Neuron (in vitro differentiated cells): ENCODE data around the gene ADARB2.

ENCODE experiments used
- H2AFZ ChIP-seq: one replicate; pipeline ENCODE4 v1.6.1; 2013; ENCODE audit warnings: low read depth, mild to moderate bottlenecking, inconsistent platforms, low read length, moderate library complexity
- H3K27me3 ChIP-seq: one replicate; pipeline ENCODE4 v1.6.1; 2013; ENCODE audit warnings: low read length; ENCODE audit not compliant: insufficient read depth
- H3K36me3 ChIP-seq: one replicate; pipeline ENCODE4 v1.6.1; 2013; ENCODE audit warnings: low read length; ENCODE audit not compliant: insufficient read depth
- H3K4me1 ChIP-seq: one replicate; pipeline ENCODE4 v1.6.1; 2013; ENCODE audit warnings: low read length; ENCODE audit not compliant: insufficient read depth
- H3K4me3 ChIP-seq: 2 replicates; pipeline ENCODE4 v1.5.1; 2013; ENCODE audit warnings: mild to moderate bottlenecking, low read length, moderate library complexity
- H3K9me3 ChIP-seq: one replicate; pipeline ENCODE4 v1.6.1; 2013; ENCODE audit warnings: low read length

ADARB2 gene

DNA sequence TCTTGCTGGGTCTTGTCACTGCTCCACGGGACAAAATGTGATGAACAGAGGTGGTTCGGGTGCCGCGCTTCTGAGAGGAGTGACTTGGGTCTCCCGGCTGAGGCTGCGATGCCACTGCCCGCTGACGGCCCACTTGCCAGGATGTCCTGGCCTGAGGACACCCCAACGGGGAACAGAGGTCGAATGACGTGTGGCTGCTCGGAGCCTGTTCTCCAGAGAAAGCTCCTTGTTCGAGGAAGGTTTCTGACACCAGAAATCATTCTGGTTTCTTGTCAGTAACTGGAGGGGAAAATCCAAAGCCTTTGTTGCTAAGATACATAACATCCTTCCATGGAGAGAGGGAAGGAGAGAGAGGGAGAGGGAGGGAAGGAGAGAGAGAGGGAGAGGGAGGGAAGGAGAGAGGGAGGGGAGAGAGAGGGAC lies 444.7 kb downstream of the ADARB2 start:
- no peak overlapping the region for H3K4me3 ChIP-seq
- H2AFZ ChIP-seq: no peak overlapping the region
- H3K9me3 ChIP-seq: no peaks in the 10 kb centered on the region
- H3K27me3 ChIP-seq: peaks cover 5% of the 10 kb centered on the region
- no peaks in the 10 kb centered on the region for H3K36me3 ChIP-seq
- H3K4me1 ChIP-seq: peaks cover 20% of the 10 kb centered on the region

DNA sequence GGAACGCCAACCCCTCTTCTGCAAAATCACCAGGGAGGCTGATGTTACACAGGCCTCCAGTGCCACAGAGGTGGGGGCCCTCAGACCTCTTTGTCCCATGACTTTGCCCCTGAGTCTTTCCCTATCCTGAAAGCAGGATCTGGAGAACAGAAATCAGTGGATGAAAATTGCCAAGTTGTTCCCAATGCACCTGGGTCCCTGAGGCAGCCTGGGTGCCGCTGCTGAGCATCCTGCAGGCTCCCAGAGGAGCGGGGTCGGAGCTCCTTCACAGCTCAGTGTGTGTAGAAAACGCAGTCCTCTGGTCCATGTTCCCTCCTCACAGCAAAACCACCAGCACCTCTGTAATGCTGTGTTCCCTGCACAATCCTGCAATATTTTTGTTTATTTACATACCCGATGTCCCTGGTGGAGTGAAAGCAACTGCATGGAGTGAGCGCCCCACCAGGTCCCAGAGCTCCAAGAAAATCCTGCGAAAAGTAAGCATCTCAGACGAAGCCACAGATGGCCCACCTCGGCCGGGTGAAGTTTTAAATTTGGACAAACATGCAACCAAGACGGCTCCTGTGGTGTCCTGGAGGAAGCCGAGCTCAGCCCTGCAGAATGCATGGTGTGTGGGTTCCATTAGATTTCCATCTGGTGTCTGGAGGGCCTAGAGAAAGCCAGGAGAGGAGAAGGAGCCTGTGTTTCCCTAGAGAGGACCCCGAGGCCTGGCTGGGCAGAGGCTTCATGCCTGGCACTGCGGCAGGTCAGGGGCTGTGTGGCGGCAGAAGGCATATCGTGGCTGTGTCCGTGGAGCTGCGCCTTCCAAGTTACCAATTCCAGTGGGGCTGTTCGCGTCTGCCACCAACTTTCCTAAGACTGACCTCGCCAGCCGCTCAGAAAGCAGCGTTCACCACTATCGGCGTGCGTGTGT lies 445.9 kb downstream of the ADARB2 start:
- Histone ChIP-seq H2AFZ (no peak overlapping the region), H3K4me3 (no peak overlapping the region), H3K36me3 (no peaks in the 10 kb centered on the region), H3K4me1 (peaks cover 20% of the 10 kb centered on the region), H3K9me3 (no peaks in the 10 kb centered on the region), H3K27me3 (peaks cover 5% of the 10 kb centered on the region)

DNA sequence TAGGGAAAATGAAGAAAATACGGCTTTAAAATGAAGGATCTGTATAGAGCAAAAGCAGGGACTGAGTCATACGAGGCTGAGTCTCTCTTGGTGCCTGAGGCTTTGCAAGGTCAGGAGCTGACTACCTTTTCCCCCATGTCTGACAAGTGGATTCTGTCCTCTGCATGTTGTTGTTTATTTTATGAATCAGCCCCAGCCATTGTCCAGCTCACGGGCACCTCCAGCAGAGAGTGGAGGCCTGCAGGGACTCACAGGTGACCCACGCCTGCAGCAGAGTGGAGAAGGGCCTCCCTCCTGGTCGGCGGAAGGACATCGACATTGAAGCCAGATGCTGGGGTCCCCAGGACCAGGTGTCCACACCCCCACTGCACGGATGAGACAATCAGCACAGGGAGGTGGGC lies 447.3 kb downstream of the ADARB2 start:
- Histone ChIP-seq H3K27me3 (peaks cover 5% of the 10 kb centered on the region), H3K4me1 (peaks cover 20% of the 10 kb centered on the region), H3K36me3 (no peaks in the 10 kb centered on the region), H3K9me3 (no peaks in the 10 kb centered on the region), H3K4me3 (no peak overlapping the region), H2AFZ (no peak overlapping the region)

DNA sequence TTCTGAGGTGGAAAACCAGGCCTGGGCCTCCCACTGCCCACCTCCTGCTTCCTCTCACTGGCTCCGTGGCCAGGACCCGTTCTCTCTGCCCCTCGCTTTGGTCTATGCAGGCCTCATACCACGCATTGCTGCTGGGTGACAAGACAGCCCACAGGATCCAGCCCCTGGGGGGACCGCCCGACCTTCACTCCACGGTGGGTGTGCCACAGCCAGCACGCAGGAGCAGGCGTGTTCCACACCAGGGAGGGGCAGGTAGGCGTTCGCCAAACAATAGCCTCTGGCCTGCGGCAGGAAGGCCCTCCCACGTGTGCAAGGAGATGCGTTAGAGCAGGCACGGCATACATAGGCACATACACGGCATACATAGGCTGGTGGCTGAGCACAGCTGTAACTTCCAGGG lies 447.7 kb downstream of the ADARB2 start:
- Histone ChIP-seq H3K4me1 (peaks cover 20% of the 10 kb centered on the region), H3K27me3 (peaks cover 5% of the 10 kb centered on the region), H2AFZ (no peak overlapping the region), H3K4me3 (no peak overlapping the region), H3K36me3 (no peaks in the 10 kb centered on the region), H3K9me3 (no peaks in the 10 kb centered on the region)

DNA sequence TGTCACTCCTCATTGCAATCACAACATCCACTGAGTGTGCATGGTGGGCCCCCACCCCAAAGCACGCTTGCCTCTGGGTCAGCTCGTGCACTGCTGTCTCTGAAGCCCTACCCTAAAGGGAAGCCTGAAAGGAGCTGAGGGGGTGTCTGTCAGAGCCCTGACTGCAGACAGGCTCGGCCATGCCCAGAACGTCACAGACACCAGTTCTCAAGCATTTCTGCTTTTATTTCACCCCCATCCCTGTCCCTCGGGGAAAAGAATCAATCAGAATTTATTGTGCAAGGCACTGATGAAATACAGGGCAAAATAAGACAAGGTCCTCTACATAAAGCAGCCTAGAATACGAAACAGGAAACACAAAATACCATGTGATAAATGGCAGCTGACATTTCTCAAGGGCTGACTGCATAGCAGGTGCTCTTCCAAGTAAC lies 449.3 kb downstream of the ADARB2 start:
- peaks cover 5% of the 10 kb centered on the region for H3K27me3 ChIP-seq
- no peaks in the 10 kb centered on the region for H3K36me3 ChIP-seq
- H3K9me3 ChIP-seq: no peaks in the 10 kb centered on the region
- H2AFZ ChIP-seq: no peak overlapping the region
- H3K4me1 ChIP-seq: peaks cover 8% of the 10 kb centered on the region
- H3K4me3 ChIP-seq: no peak overlapping the region

DNA sequence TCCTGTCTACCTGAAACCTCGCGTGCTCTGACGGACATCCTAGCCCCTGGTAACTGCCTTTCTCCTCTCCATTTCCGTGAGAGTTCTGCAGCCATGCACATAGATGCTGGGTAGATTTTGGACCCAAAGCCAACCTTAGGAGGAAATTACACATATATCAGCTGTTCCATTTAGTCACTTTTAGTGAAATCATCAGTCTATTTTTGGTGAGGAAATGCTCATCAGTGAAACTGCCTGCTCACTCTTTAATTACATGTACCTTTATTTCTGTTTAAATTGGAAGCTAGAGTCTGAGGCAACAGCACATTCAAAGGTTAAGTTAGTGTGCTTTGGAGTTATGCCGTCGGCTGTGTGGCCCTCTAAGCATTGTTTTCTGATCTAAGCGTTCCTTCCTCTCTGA lies 449.8 kb downstream of the ADARB2 start:
- H3K27me3 ChIP-seq: peaks cover 5% of the 10 kb centered on the region
- H3K36me3 ChIP-seq: no peaks in the 10 kb centered on the region
- H3K9me3 ChIP-seq: no peaks in the 10 kb centered on the region
- peaks cover 5% of the 10 kb centered on the region for H3K4me1 ChIP-seq
- H3K4me3 ChIP-seq: no peak overlapping the region
- no peak overlapping the region for H2AFZ ChIP-seq

DNA sequence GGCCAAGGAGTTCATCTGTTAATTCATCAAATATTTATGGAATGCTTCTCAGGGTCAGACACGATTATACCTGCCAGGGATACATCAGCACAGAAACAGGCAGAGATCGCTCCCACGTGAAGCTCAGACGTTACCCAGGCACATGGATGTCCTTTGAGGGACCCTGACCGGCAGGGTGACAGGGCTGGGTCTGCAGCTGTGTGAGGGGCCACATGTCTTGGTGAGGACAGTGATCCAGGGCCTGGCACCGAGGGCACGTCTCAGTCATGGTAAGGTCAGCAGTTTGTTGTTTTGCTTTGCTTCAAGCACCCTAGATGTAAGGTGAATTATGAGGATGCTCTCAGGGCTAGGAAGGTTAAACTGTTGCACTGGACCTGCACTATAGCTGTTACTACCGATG lies 453.2 kb downstream of the ADARB2 start:
- Histone ChIP-seq H3K4me3 (no peak overlapping the region), H3K36me3 (no peaks in the 10 kb centered on the region), H3K9me3 (no peaks in the 10 kb centered on the region), H3K4me1 (peaks cover 3% of the 10 kb centered on the region), H2AFZ (no peak overlapping the region), H3K27me3 (no peaks in the 10 kb centered on the region)

DNA sequence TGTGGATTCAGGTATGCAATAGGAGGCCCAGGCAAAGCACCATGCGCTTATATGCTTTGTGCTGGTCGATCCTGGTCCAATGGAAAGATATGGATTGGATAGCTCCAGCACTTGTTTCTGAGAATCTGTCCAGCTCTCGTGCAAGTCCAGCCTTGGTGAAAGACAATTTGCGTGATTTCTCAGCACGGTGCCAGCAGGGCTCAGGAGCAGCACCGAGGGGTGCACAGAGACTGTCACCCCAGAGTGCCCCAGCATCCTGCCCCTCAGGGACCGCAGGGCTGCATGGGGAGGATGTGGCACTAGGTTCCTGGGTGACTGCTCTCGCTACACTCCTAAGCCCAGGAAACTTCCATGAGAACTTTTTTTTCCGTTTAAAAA lies 455.9 kb downstream of the ADARB2 start:
- no peaks in the 10 kb centered on the region for H3K36me3 ChIP-seq
- H2AFZ ChIP-seq: no peak overlapping the region
- H3K4me1 ChIP-seq: no peaks in the 10 kb centered on the region
- H3K9me3 ChIP-seq: no peaks in the 10 kb centered on the region
- H3K27me3 ChIP-seq: no peaks in the 10 kb centered on the region
- H3K4me3 ChIP-seq: no peak overlapping the region

DNA sequence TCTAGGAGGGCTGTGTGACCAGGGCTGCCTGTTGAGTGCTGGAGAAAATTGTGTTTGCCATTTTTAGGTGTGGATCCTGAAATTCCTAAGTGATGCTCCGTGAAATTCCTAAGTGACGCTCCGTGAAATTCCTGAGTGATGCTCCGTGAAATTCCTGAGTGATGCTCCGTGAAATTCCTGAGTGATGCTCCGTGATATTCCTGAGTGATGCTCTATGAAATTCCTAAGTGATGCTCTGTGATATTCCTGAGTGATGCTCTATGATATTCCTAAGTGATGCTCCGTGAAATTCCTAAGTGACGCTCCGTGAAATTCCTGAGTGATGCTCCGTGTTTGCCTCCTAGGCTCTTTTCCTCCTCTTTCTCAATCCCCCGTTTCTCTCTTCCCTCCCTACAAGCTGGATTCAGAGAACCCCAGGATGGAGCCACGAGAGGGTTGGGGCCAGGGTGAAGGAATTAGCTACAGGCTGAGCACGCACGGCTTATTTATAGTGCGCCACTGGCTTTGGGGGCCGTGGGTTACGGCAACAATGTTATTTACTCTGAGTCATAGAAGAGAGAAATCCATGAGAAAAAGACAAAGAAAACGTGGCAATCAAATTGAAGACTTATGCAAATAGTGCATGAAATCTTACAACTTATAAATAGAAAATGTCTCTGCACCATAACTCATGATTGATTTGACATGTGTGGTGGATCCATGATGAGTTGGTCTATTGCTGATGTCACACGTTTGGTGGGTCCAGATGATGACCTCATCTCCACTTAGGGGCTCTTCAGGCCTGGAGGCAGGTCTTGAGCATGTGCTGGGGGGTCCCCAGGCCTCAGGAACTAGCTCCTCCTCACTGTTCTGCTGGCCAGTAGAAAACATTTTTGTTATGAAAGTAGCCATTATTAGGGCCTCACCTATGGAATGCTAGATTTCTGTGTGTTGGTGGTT lies 456.6 kb downstream of the ADARB2 start:
- H3K4me1 ChIP-seq: no peaks in the 10 kb centered on the region
- H3K4me3 ChIP-seq: no peak overlapping the region
- H3K36me3 ChIP-seq: no peaks in the 10 kb centered on the region
- H2AFZ ChIP-seq: no peak overlapping the region
- H3K27me3 ChIP-seq: no peaks in the 10 kb centered on the region
- H3K9me3 ChIP-seq: no peaks in the 10 kb centered on the region

DNA sequence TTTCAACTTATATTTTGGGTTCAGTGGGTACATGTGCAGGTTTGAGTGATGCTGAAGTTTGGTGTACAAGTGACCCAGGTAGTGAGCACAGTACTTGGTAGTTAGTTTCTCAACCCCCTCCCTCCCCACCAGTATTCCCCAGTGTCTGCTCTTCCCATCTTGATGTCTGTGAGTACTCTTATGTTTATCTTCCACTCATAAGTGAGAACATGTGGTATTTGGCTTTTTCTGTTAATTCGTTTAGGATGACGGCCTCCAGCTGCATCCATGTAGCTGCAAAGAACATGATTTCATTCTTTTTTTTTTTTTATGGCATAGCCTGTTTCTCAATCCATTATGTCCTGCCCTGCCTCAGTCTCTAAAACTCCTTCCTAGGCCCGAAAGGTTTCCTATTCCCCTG lies 459.0 kb downstream of the ADARB2 start:
- Histone ChIP-seq H3K36me3 (no peaks in the 10 kb centered on the region), H3K27me3 (no peaks in the 10 kb centered on the region), H3K4me3 (no peak overlapping the region), H3K9me3 (no peaks in the 10 kb centered on the region), H3K4me1 (no peaks in the 10 kb centered on the region), H2AFZ (no peak overlapping the region)

DNA sequence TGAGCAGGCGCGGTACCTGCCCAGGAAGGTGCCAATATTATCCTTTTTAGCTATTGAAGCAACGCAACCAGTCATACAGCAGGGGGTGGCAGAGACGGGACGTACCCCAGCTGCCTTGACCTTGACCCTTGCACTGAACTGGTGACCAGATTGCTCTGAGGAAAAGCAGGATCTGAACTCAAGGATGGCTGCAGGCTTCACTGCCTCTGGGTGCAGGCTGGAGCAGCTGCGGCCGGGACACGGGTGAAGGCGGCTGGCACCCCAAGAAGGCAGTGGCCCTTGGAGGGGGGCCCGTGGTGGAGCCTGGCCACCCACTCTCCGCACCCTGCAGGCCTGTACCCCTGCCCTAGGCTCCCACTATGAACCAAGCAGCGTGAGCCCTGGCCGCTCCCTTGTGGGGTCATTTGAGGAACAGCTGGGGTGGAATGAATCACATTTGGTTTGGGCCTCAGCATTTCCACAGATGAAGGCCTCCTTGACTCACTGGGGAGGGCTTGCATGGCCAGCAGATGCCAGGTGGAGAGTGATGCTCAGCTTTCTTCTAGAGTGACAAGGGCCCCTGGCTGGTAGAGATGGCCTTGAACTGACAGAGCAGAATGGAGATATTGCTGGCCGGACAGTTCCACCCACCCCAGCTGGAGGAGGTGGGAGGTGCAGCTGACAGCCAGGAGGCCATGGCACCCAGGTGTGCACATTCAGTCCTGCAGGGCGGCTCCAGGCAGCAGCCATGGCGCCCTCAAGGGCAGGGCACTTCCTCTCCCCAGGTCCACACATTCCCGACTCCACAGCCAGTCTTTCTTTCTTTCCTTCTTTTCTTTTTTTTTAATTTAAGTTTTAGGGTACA lies 462.4 kb downstream of the ADARB2 start:
- H2AFZ ChIP-seq: no peak overlapping the region
- H3K27me3 ChIP-seq: peaks cover 3% of the 10 kb centered on the region
- H3K9me3 ChIP-seq: no peaks in the 10 kb centered on the region
- H3K4me3 ChIP-seq: no peak overlapping the region
- no peaks in the 10 kb centered on the region for H3K36me3 ChIP-seq
- no peaks in the 10 kb centered on the region for H3K4me1 ChIP-seq

DNA sequence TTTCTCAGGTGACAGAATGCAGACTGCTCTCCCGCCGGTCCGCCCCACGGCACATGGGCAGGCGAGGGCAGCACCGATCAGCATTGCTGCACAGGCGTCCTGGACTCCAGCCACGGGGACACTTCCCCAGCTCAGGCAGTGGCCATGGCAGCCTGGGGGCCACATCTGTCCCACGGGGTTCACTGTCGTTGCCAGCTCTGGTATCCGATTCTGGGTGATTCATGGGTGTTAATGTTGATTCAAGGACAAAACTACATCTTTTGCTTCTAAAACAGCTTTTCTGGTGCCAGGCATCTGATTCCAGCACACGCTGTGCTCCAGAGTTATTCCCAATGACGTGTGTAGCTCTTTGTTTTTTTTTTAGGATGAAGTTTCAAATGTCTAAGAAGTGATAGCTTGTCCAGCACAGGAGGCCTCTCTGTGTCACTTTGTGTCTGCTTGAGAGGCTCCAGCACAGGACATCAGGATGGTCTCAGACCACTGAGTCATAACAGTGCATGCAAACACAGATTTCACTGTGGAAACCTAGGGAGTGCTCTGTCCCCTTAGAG lies 463.1 kb downstream of the ADARB2 start:
- Histone ChIP-seq H3K9me3 (no peaks in the 10 kb centered on the region), H3K4me1 (no peaks in the 10 kb centered on the region), H3K4me3 (no peak overlapping the region), H3K27me3 (peaks cover 3% of the 10 kb centered on the region), H2AFZ (no peak overlapping the region), H3K36me3 (no peaks in the 10 kb centered on the region)
